A549 (cell line): Measurements from ENCODE around the gene PRKN.

Source experiments
- CBX8 ChIP-seq: fragments of 200-600 bp; sonication (generic); IDR thresholded peaks from 2 replicates; pipeline ENCODE4 v1.6.1; 2016
- EHMT2 ChIP-seq: fragments of 200-600 bp; sonication (generic); IDR thresholded peaks from 2 replicates; pipeline ENCODE4 v1.6.1; 2016; ENCODE audit warnings: antibody characterized with exemption, low read depth, mild to moderate bottlenecking, moderate library complexity
- MAX ChIP-seq: IDR thresholded peaks from 2 replicates; pipeline ENCODE4 v1.6.1; 2012
- TF ChIP-seq, protein P1 (sequence below): fragments of >200 bp; sonication (Bioruptor Twin); formaldehyde crosslinking; IDR thresholded peaks from 3 replicates; pipeline ENCODE4 v1.5.1; 2016

DNA sequence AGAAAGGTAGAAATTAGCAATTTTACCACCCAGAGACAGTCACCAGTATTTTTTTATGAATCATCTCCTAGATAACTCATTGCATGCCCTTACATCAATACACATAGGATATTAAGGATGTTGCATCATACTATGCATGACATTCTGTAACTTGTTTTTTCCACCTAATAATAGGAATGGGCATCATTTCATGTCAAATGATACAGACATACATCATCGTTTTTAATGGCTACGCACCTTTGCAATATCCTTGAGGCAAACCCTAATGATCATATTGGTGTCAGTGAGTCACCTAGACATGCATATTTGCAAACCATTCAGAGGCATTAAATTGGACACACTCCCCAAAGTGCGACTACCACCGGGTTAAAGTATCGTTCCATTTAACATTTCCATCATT is 1144.0 kb downstream of the PRKN start:
- TF ChIP-seq EHMT2 (no peak), CBX8 (no peak), MAX (no peak)
- TF ChIP-seq, protein P1, sequence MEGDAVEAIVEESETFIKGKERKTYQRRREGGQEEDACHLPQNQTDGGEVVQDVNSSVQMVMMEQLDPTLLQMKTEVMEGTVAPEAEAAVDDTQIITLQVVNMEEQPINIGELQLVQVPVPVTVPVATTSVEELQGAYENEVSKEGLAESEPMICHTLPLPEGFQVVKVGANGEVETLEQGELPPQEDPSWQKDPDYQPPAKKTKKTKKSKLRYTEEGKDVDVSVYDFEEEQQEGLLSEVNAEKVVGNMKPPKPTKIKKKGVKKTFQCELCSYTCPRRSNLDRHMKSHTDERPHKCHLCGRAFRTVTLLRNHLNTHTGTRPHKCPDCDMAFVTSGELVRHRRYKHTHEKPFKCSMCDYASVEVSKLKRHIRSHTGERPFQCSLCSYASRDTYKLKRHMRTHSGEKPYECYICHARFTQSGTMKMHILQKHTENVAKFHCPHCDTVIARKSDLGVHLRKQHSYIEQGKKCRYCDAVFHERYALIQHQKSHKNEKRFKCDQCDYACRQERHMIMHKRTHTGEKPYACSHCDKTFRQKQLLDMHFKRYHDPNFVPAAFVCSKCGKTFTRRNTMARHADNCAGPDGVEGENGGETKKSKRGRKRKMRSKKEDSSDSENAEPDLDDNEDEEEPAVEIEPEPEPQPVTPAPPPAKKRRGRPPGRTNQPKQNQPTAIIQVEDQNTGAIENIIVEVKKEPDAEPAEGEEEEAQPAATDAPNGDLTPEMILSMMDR: no peak
